Measurements from ENCODE around the gene ZNF749. TPM values are rescaled to one million over a fixed set of nuclear protein-coding genes. Genes with fewer than 3 reads are reported as not detected.

ZNF749 gene
- total and polyA plus RNA-seq, 2 of the 8 experiments (the other 6 are each of a cell fraction or from before 2014, with no cell fraction given), result 15.2 to 24.4 TPM

GRCh38 chr19:57421037-57421436, 14.1 kb upstream of the ZNF749 start:
- H3K4me1 ChIP-seq (replicated peaks in 1 of 4; ENCODE audit: control insufficient read depth in 3 of 4, insufficient read depth in 4 of 4, low read length in 3 of 4), result no peaks in the 10 kb centered on the region
- DNase-seq (ENCODE audit: low read depth in 1 of 2, low spot score in 2 of 2), result no peak
- no peak overlapping the region for H2AFZ ChIP-seq (ENCODE audit: low read length)
- no peak overlapping the region for H2BK20ac ChIP-seq (ENCODE audit: low read length)
- H2AK5ac ChIP-seq (ENCODE audit: low read depth, low read length), result no peak overlapping the region
- no peak overlapping the region for H3K9ac ChIP-seq (replicated peaks in 1 of 4; ENCODE audit: extremely low read depth in 1 of 4, low read depth in 3 of 4, low read length in 3 of 4)
- no peaks in the 10 kb centered on the region; a peak in 1 of 4 replicates for H3K9me3 ChIP-seq (ENCODE audit: insufficient read depth in 2 of 2, low read depth in 1 of 2, low read length in 1 of 2)
- H3K14ac ChIP-seq (ENCODE audit: insufficient read length), result no peak overlapping the region
- H4K91ac ChIP-seq (replicated peaks; ENCODE audit: insufficient read length, low read length), result no peak overlapping the region
- H2BK12ac ChIP-seq (ENCODE audit: low read depth, low read length), result no peak overlapping the region
- H2BK120ac ChIP-seq (replicated peaks; ENCODE audit: low read depth, low read length), result no peak overlapping the region
- H3K79me1 ChIP-seq (ENCODE audit: low read depth, low read length), result no peaks in the 10 kb centered on the region
- no peak for TF ChIP-seq CBX8 (IDR thresholded peaks at IDR 0.05; ENCODE audit: borderline replicate concordance, low read depth, low read length)
- TF ChIP-seq CEBPB (IDR thresholded peaks at IDR 0.05; ENCODE audit: low read depth, low read length), result no peak
- TF ChIP-seq SIX5 (IDR thresholded peaks at IDR 0.05; ENCODE audit: low read depth, low read length), result no peak
- TF ChIP-seq TEAD4 (IDR thresholded peaks at IDR 0.05; ENCODE audit: low read depth, low read length), result no peak
- TF ChIP-seq BCL11A (IDR thresholded peaks at IDR 0.05; ENCODE audit: low read depth in 2 of 2, low read length in 2 of 2), result no peak
- TF ChIP-seq JUN (IDR thresholded peaks at IDR 0.05; ENCODE audit: low read depth, low read length), result no peak
- no peak for TF ChIP-seq POU5F1 (IDR thresholded peaks at IDR 0.05; ENCODE audit: low read depth, low read length)
- no peak for TF ChIP-seq JUND (IDR thresholded peaks at IDR 0.05; ENCODE audit: low read length)
- TF ChIP-seq CHD2 (IDR thresholded peaks at IDR 0.05; ENCODE audit: low read length), result no peak
- no peak for TF ChIP-seq KDM5A (IDR thresholded peaks at IDR 0.05; ENCODE audit: low read length)
- TF ChIP-seq USF2 (IDR thresholded peaks at IDR 0.05; ENCODE audit: low read length), result no peak
- no peak for TF ChIP-seq SP1 (IDR thresholded peaks at IDR 0.05; ENCODE audit: low read depth, low read length)
- H3K36me3 ChIP-seq (ENCODE audit: control insufficient read depth in 2 of 4, insufficient read depth in 4 of 4, low read length in 3 of 4), result peaks cover 9 to 25% (median 22%) of the 10 kb centered on the region in 4 experiments
- H4K20me1 ChIP-seq (replicated peaks in 1 of 2; ENCODE audit: control insufficient read depth in 1 of 2, insufficient read depth in 2 of 2, low read length in 2 of 2), result no peaks in the 10 kb centered on the region
- H4K8ac ChIP-seq (ENCODE audit: extremely low read depth, insufficient read depth, low read length), result no peak overlapping the region
- ChIA-PET CTCF (ENCODE audit: partially characterized antibody) (no interaction called here), POLR2A (ENCODE audit: partially characterized antibody) (no interaction called here)
- no peak overlapping the region for H3K4ac ChIP-seq (replicated peaks; ENCODE audit: insufficient read length, low read depth, low read length)
- H4K5ac ChIP-seq (ENCODE audit: insufficient read length, low read depth, low read length), result no peak overlapping the region
- H2BK15ac ChIP-seq (ENCODE audit: low read length), result no peak overlapping the region
- no peak for FAIRE-seq
- no peaks in the 10 kb centered on the region; a peak in 1 of 4 replicates for H3K79me2 ChIP-seq (ENCODE audit: control insufficient read depth in 1 of 2, insufficient read depth in 2 of 2, low read length in 2 of 2)
- H2BK5ac ChIP-seq (ENCODE audit: low read depth, low read length), result no peak overlapping the region
- H3K4me3 ChIP-seq (ENCODE audit: extremely low read depth in 1 of 4, insufficient read depth in 2 of 4, low read depth in 3 of 4, low read length in 4 of 4), result no peak overlapping the region
- no peak overlapping the region for H3K56ac ChIP-seq (replicated peaks; ENCODE audit: insufficient read length, low read depth, low read length)
- H3K18ac ChIP-seq (ENCODE audit: extremely low read depth, low read length), result no peak overlapping the region
- H3K27me3 ChIP-seq (replicated peaks in 1 of 4; ENCODE audit: control insufficient read depth in 3 of 4, extremely low read depth in 1 of 4, insufficient read depth in 3 of 4, low read length in 3 of 4), result no peaks in the 10 kb centered on the region
- H3K4me2 ChIP-seq (ENCODE audit: insufficient read depth in 1 of 2, low read depth in 2 of 2, low read length in 2 of 2), result no peak overlapping the region
- no peak overlapping the region for H3K27ac ChIP-seq (ENCODE audit: low read depth, low read length)
- H3K23ac ChIP-seq (ENCODE audit: insufficient read length), result no peak overlapping the region
- WGBS, 2 experiments (ENCODE audit: extremely low coverage in 1 of 2, insufficient coverage in 1 of 2, insufficient read length in 1 of 2, insufficient replicate concordance in 2 of 2, low coverage in 1 of 2, low lambda C conversion rate in 2 of 2, missing lambda C conversion rate in 1 of 2), result 91% methylated on average over 3 of the region's 3 CpGs; no CpG with 5 or more reads in 1 of the 2 experiments
- no peaks in the 10 kb centered on the region for H3K23me2 ChIP-seq (ENCODE audit: low read depth, low read length)
